Measurements from ENCODE around the gene NRL.
A peak's percentile ranks its signal among the peaks of the same experiment; 100 is the strongest.

Gene NRL

GRCh38 chr14:24065408-24065807, 49.3 kb downstream of the NRL start:
- no peak for DNase-seq (ENCODE audit: low read depth)

DNA sequence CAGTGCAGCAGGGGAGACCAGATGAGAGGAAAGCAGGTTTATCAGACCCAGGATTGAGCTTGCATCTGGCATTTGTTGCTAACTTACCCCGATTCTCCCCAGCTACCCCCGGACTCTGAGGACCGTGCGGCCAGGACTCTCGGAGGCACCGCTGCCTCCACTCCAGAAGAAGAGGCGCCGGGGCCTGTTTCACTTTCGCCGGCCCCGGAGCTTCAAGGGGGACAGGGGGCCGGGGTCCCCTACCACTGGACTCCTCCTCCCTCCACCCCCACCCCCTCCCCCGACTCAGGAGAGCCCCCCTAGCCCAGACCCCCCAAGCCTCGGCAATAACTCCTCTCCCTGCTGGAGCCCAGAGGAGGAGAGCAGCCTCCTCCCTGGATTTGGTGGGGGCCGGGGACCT, 49.9 kb downstream of the NRL start:
- DNase-seq (ENCODE audit: low read depth), result no peak

DNA sequence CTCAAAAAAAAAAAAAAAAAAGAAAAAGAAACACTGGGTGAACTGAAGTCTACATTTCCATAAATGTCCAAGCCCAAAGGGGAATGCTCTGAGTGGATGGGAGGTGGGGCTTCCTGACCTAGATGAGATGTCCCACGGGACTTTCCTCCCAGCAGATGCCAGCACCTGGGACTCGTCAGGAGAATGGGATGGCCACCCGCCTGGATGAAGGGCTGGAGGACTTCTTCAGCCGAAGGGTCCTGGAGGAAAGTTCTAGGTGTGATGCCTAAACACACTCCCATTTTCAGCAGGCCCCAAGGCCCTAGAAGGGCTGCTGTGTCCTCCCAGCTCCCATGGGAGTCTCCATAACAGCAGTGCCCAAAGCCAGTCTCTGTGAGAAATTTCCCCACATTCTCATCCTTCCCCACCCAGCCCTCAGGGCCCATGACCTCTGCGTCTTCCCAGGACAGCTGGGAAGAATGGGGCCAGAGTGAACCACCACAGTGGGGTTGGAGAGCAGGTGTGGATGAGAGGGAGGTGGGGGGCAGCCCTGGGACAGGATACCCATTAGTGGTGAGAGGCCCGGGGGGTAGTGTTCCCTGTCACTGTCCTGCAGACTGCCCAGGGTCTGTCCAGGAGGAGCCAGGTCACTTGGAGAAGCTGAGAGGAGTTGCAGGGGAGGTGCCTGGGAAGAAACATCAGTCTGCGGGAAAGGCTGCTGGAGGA, 50.5 kb downstream of the NRL start:
- no peak for DNase-seq (ENCODE audit: low read depth)

GRCh38 chr14:24063263-24063836, 51.4 kb downstream of the NRL start:
- DNase-seq (ENCODE audit: low read depth), result no peak

DNA sequence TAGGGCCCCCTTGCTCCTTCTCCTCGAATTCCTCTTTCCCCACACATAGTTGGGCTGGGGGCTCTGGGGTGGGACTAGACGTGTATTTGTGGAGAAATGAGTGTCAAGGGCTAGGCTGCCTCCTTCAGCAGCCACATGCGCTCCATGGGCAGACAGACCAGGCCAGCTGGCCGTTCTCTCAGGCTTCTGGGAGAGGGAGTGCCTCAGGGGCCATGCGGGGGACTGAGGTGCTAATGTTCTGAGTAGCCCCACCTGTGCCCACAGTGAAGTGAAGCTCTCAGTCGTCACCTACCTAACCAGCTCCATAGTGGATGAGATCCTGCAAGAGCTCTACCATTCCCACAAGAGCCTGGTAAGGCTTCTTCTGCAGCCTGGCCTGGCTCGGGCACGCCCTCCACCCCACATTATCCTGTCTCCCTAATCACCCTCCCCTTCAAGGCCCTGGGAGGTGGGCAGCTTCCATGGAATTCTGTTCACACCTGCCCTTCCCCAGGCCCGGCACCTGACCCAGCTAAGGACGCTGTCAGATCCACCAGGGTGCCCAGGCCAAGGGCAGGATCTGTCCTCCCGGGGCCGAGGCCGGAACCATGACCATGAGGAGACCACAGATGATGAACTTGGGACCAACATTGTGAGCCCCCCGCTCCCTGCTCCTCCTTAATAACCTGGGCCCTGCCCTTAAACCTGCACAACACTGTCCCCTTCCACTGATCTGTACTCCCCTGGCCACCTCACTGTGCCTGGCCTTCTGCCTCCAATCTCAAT, 52.4 kb downstream of the NRL start:
- DNase-seq (ENCODE audit: low read depth), result no peak

- DNase-seq (ENCODE audit: low read depth), result no peak
Observed at GRCh38 chr14:24060984-24061913, 53.5 kb downstream of the NRL start.

DNA sequence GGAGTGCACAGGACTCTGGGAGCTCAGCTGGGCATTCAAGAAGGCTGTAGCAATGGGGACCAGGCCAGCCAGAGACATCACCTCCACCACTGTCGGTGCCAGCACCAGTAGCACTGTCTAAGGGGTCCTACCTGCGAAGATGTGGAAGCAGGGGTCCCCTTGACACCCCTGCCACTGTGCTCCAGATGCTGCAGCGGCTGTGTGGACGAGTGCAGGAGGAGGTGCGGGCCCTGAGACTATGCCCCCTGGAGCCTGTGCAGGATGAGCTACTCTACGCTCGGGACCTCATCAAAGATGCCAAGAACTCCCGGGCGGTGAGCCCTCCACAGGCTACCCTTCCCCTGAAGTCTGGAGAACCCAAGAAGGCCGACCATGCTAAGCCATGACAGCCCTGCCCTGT, 54.3 kb downstream of the NRL start:
- DNase-seq (ENCODE audit: low read depth), result no peak

DNA sequence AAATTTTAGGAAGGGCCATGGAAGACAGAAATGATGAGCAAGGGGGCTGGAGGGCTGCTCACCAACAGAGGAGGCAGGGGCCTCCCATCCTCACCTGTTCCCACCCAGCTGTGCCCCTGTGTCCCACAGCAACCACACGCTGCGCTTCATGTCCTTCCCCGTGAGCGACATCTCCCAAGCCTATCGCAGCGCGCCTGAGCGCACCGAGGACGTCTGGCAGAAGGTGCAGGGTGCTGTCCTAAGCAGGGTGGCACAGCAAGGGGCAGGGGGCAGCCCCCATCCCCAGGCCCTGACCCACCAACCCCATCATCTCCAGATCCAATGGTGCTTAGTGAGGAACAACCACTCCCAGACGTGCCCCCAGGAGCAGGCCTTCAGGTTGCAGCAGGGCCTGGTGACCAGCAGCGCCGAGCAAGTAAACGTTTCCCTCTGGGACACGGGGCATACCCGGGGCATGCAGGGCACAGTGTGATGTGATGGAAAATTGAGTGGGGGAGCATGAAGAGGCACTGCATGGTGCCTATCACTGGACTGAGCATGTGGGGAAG, 54.8 kb downstream of the NRL start:
- DNase-seq (ENCODE audit: low read depth), result no peak

GRCh38 chr14:24058951-24059475, 55.7 kb downstream of the NRL start:
- no peak for DNase-seq (ENCODE audit: low read depth)

DNA sequence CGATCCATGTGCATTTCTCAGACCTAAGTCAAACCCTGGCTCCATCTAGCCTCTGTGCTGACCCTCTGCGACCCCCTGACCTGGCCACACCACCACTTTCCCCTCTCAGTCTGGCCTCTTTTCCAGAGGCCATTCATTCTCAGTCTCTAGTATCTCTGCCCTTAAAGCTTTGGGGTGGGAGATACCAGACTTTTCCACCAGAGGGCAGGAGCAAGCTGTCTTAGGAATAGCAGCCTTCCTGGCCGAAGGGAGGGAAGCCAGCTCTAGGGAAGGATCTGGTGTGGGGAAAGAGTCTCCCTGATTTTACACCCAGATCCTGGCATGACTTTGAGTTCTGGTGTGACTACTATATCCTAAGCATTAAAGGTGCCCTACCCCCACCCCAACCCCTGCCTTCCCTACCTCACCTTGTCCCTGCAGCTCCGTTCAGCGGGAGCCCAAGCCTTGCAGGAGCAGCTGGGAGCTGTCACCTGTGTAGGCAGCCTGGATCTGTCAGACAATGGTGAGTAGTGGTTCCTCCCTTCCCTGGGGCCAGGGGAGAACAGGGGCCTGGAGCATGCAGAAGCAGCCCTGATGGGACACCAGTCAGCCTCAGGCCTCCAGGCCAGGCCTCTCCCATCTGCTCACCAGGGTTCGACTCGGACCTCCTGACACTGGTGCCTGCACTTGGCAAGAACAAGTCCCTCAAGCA, 56.3 kb downstream of the NRL start:
- DNase-seq (ENCODE audit: low read depth), result peak; percentile 67

DNA sequence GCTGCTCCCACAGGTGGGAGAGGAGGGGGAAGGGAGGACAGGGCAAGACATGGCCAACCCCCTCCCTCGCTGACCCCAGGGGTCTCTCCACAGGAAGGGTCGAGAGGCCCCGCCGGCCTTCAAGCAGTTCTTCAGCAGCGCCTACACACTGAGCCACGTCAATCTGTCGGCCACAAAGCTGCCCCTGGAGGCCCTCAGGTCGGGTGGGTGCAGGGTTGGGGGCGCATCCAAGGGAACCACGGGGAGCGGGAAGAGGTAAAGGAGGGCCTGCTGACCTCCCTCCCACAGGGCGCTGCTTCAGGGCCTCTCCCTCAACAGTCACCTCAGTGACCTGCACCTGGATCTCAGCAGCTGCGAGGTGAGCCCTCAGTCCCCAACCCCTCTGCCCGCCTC, 56.9 kb downstream of the NRL start:
- no peak for DNase-seq (ENCODE audit: low read depth)

DNA sequence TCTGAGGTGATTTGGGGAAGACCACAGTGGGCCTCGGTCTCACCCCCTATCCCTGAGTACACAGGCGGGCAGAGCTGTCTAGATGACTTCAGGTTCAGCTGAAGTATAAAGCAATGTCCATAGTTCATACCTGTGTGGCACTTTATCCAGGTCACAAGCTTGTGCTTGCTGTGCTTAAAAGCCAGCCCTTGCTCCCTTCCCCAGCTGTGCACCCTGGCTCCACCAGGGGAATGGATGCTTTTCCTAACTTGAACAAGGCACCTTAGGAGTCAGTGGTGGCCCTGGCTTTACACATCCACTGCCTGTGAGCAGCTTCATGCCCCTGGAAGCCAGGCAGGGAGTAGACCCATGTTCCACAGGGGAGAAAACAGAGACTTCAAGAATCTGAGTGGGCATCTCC, 57.5 kb downstream of the NRL start:
- DNase-seq (ENCODE audit: low read depth), result no peak

DNA sequence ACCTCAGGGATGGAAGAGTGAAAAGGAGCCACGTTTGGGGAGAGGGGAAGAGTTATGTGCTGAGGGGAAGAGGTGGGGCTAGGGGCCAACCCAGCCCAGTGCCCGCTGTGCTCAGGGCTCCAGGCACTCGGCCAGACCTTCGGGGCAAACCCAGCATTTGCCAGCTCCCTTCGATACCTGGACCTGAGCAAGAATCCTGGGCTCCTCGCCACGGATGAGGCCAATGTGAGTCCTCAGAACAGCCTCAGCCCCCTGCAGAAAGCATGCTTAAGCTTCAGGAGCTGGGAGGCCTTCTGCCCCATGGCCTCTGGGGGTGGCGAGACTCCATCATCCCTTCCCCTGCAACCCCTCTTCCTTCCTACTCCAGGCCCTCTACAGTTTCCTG, 58.0 kb downstream of the NRL start:
- no peak for DNase-seq (ENCODE audit: low read depth)

DNA sequence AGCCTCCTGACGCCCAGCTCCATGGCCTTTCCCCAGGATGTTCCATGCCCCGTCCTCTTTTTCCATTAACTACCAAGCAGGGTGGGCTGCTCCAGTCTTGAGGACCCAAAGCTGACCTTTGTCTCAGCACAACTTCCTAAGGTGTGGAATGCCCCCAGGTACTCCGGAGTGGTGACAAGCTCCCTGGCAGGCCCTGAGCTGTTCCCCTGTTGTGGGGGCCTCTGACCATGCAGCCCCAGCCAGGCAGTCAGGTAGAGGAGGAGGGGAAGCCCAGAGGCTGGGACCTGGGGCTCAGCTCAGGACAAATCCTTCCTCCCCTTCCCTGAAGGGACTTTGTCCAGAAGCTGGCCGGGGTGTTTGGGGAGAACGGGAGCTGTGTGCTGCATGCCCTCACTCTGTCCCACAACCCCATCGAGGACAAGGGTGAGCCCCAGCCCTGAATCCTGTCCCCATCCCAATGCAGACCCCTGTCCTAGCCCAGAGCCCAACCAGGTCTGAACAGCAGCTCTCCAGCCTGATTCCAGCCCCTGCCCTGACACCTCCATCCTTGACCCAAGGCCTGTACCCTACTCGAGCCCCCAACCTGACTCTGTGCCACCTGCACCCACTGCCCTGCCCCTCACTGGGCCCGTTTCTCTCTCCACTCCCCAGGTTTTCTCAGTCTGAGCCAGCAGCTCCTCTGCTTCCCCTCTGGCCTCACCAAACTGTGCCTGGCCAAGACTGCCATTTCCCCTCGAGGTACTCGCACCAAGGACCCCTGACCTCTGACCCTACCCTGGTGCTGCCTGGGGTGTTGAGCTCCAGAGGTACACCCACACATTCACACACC, 58.6 kb downstream of the NRL start:
- no peak for DNase-seq (ENCODE audit: low read depth)

GRCh38 chr14:24054646-24055045, 60.1 kb downstream of the NRL start:
- DNase-seq (ENCODE audit: low read depth), result no peak

GRCh38 chr14:24054324-24054641, 60.5 kb downstream of the NRL start:
- DNase-seq (ENCODE audit: low read depth), result no peak

DNA sequence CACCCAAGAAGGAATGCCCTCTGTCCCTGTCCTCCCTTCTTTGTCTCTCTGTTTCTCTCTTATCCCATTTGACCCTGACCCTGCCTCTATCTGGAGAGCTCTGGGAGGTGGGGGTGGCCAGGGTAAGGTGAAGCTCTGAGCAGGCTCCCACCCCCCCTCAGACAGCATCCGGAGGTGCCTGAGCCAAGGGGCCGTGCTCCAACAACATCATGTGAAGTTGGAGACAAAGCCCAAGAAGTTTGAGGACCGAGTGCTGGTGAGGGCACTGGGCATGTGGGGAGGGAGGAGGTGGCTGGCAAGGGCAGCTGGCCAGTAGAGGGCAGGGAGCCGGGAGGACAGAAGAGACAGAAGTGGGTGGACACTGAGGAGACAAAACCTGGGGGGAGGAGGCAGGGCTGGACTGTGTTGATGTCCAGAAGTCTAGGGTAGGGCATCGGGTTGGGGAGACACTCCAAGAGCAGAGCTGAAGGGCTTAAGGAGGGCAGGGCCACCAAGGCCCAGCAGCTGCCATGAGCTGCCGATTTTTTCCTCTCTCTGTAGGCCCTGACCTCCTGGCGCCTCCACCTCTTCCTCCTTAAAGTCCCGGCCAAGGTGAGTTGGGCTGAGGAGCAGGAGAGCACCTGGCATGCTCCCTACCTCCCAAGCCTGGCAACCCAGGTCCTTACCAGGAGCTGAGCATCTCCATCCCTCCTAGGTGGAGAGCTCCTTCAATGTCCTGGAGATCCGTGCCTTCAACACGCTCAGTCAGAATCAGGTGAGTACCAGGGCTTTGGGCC, 61.0 kb downstream of the NRL start:
- DNase-seq (ENCODE audit: low read depth), result no peak

DNA sequence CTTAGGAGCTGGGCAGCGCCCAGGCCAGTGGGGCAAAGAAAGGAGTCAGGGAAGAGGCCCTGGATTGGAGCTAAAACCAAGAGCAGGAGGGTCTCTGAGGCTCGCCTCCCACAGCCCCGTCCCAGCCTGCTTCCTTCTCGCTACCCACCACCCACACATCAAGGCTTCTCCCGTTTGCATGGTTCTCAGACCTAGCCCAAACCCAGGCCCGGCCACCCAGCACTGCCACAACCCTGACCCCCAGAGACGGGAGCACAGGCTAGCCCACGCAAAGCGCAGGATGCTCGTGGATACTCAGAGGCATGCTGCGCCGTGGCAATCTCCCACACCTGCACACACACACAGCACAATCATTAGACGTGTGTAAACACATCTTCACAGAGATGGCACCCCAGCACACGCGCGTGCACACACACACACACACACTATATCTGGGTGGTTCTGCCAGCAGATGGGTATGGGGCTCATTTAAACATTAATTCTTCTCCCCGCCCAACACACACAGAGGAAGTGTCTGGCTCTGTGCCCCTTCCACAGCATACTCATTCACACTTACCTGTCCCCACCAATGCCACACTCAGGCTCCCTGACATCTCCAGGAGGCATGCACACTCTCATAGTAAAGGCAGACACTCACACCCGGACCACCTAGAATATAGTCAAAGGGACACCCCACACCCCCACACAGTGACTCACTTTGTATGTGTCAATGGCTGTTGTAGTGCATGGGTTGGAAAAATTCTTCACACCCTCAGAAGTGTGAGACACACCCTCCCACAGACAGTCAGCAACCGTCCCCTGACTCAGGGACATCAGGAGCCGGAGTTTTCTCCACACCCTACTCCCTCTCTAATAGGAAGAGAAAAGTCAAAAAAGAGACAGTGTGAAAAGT, 61.8 kb downstream of the NRL start:
- no peak for DNase-seq (ENCODE audit: low read depth)

Data from iris pigment epithelial cell (primary cell).